ENCODE data around the gene BTG3. TPM values are rescaled to one million over a fixed set of nuclear protein-coding genes. Genes with fewer than 3 reads are reported as not detected.

Gene BTG3
- total RNA-seq, 1 donor from 2014 or later, result 23.3 TPM

- Mint-ChIP-seq H3K9me3 (ENCODE audit: unreplicated experiment) (peaks cover 3% of the 10 kb centered on the region), H3K4me3 (ENCODE audit: unreplicated experiment) (no peak overlapping the region), H3K36me3 (ENCODE audit: unreplicated experiment) (peaks cover 4% of the 10 kb centered on the region), H3K27ac (ENCODE audit: unreplicated experiment) (no peak overlapping the region), H3K27me3 (ENCODE audit: unreplicated experiment) (no peaks in the 10 kb centered on the region), H3K4me1 (ENCODE audit: low read depth, unreplicated experiment) (no peaks in the 10 kb centered on the region)
- no peak for DNase-seq
- no peak for TF ChIP-seq CTCF (IDR thresholded peaks at IDR 0.05; ENCODE audit: partially characterized antibody, unreplicated experiment)
Measured at GRCh38 chr21:17650292-17650691, 37.6 kb upstream of the BTG3 start.

- no peak for TF ChIP-seq CTCF (IDR thresholded peaks at IDR 0.05; ENCODE audit: partially characterized antibody, unreplicated experiment)
- Mint-ChIP-seq H3K9me3 (ENCODE audit: unreplicated experiment) (no peaks in the 10 kb centered on the region), H3K4me1 (ENCODE audit: low read depth, unreplicated experiment) (no peaks in the 10 kb centered on the region), H3K36me3 (ENCODE audit: unreplicated experiment) (peaks cover 4% of the 10 kb centered on the region), H3K27me3 (ENCODE audit: unreplicated experiment) (no peaks in the 10 kb centered on the region), H3K4me3 (ENCODE audit: unreplicated experiment) (no peak overlapping the region), H3K27ac (ENCODE audit: unreplicated experiment) (no peak overlapping the region)
- DNase-seq, result no peak
Measured at GRCh38 chr21:17646790-17647189, 34.1 kb upstream of the BTG3 start.

GRCh38 chr21:17644186-17644585 is 31.5 kb upstream of the BTG3 start:
- H3K9me3 Mint-ChIP-seq (ENCODE audit: unreplicated experiment), result no peaks in the 10 kb centered on the region
- no peak overlapping the region for H3K4me3 Mint-ChIP-seq (ENCODE audit: unreplicated experiment)
- H3K36me3 Mint-ChIP-seq (ENCODE audit: unreplicated experiment), result peaks cover 4% of the 10 kb centered on the region
- no peak overlapping the region for H3K27ac Mint-ChIP-seq (ENCODE audit: unreplicated experiment)
- no peaks in the 10 kb centered on the region for H3K27me3 Mint-ChIP-seq (ENCODE audit: unreplicated experiment)
- H3K4me1 Mint-ChIP-seq (ENCODE audit: low read depth, unreplicated experiment), result no peaks in the 10 kb centered on the region
- DNase-seq, result no peak
- TF ChIP-seq CTCF (IDR thresholded peaks at IDR 0.05; ENCODE audit: partially characterized antibody, unreplicated experiment), result no peak

GRCh38 chr21:17640821-17641220 is 28.1 kb upstream of the BTG3 start:
- Mint-ChIP-seq H3K9me3 (ENCODE audit: unreplicated experiment) (peaks cover 2% of the 10 kb centered on the region), H3K4me1 (ENCODE audit: low read depth, unreplicated experiment) (no peaks in the 10 kb centered on the region), H3K4me3 (ENCODE audit: unreplicated experiment) (no peak overlapping the region), H3K36me3 (ENCODE audit: unreplicated experiment) (no peaks in the 10 kb centered on the region), H3K27me3 (ENCODE audit: unreplicated experiment) (no peaks in the 10 kb centered on the region), H3K27ac (ENCODE audit: unreplicated experiment) (no peak overlapping the region)
- TF ChIP-seq CTCF (IDR thresholded peaks at IDR 0.05; ENCODE audit: partially characterized antibody, unreplicated experiment), result no peak
- DNase-seq, result no peak

- peaks cover 4% of the 10 kb centered on the region for H3K9me3 Mint-ChIP-seq (ENCODE audit: unreplicated experiment)
- no peak for TF ChIP-seq CTCF (IDR thresholded peaks at IDR 0.05; ENCODE audit: partially characterized antibody, unreplicated experiment)
- H3K4me1 Mint-ChIP-seq (ENCODE audit: low read depth, unreplicated experiment), result no peaks in the 10 kb centered on the region
- H3K36me3 Mint-ChIP-seq (ENCODE audit: unreplicated experiment), result no peaks in the 10 kb centered on the region
- no peak overlapping the region for H3K4me3 Mint-ChIP-seq (ENCODE audit: unreplicated experiment)
- no peak for DNase-seq
- H3K27me3 Mint-ChIP-seq (ENCODE audit: unreplicated experiment), result no peaks in the 10 kb centered on the region
- H3K27ac Mint-ChIP-seq (ENCODE audit: unreplicated experiment), result no peak overlapping the region
Measured at GRCh38 chr21:17636711-17637110, 24.0 kb upstream of the BTG3 start.

Measured in glutamatergic neuron (in vitro differentiated cells).